GM12878 (cell line): ENCODE data around the gene SAMD4A. TPM values are rescaled to one million over a fixed set of nuclear protein-coding genes. Genes with fewer than 3 reads are reported as not detected.
A peak's percentile ranks its signal among the peaks of the same experiment; 100 is the strongest.

Experiments used
- ATF7 ChIP-seq: fragments of 450-650 bp; IDR thresholded peaks from 2 replicates; pipeline ENCODE4 v1.6.1; 2016; ENCODE audit warnings: low read depth, mild to moderate bottlenecking
- BRCA1 ChIP-seq: IDR thresholded peaks from 2 replicates; pipeline ENCODE4 v1.6.1; 2011; ENCODE audit warnings: low read depth, low read length, improper control_type of control experiment
- CREB1 ChIP-seq: IDR thresholded peaks from 2 replicates; pipeline ENCODE4 v1.6.1; 2012; ENCODE audit warnings: low read depth, mild to moderate bottlenecking, inconsistent platforms
- EED ChIP-seq: sonication (generic); IDR thresholded peaks from 2 replicates; pipeline ENCODE4 v1.6.1; 2016; ENCODE audit warnings: antibody characterized with exemption, low read depth
- EGR1 ChIP-seq, 2 experiments: IDR thresholded peaks; 1 replicate in 1 of 2; 2 replicates in 1 of 2; pipeline ENCODE4 v1.6.1; 2011 to 2012; ENCODE audit warnings: low read depth in 2 of 2, low read length in 2 of 2, borderline replicate concordance in 1 of 2, mild to moderate bottlenecking in 1 of 2, moderate library complexity in 1 of 2
- ETV6 ChIP-seq, 2 experiments: fragments of 450-650 bp in 1 of 2; IDR thresholded peaks in 1 of 2; conservative IDR thresholded peaks in 1 of 2; 2 replicates each; pipeline ENCODE4 v1.6.1; 2014; ENCODE audit warnings: antibody characterized with exemption in 1 of 2, borderline replicate concordance in 1 of 2, low read depth in 1 of 2, mild to moderate bottlenecking in 1 of 2, moderate library complexity in 1 of 2
- IKZF1 ChIP-seq: fragments of 450-650 bp; conservative IDR thresholded peaks from 2 replicates; pipeline ENCODE4 v1.6.1; 2017; ENCODE audit warnings: antibody characterized with exemption, mild to moderate bottlenecking
- LARP7 ChIP-seq: fragments of 450-650 bp; IDR thresholded peaks from 2 replicates; pipeline ENCODE4 v1.6.1; 2017; ENCODE audit warnings: mild to moderate bottlenecking
- MAX ChIP-seq: IDR thresholded peaks from 2 replicates; pipeline ENCODE4 v1.6.1; 2012; ENCODE audit warnings: low read depth, low read length, improper control_type of control experiment
- MEF2A ChIP-seq: IDR thresholded peaks from 2 replicates; pipeline ENCODE4 v1.6.1; 2011; ENCODE audit warnings: low read depth, mild to moderate bottlenecking, low read length, moderate library complexity; ENCODE audit not compliant: insufficient read depth
- MLLT1 ChIP-seq: fragments of 450-650 bp; IDR thresholded peaks from 2 replicates; pipeline ENCODE4 v1.6.1; 2016; ENCODE audit warnings: mild to moderate bottlenecking
- POLR2AphosphoS2 ChIP-seq: IDR thresholded peaks from 2 replicates; pipeline ENCODE4 v1.6.1; 2011; ENCODE audit warnings: low read depth, mild to moderate bottlenecking, low read length, improper control_type of control experiment, moderate library complexity
- POU2F2 ChIP-seq: IDR thresholded peaks from 3 replicates; pipeline ENCODE4 v1.6.1; 2011; ENCODE audit warnings: low read depth, mild to moderate bottlenecking, low read length, borderline replicate concordance
- RFX5 ChIP-seq: IDR thresholded peaks from 2 replicates; pipeline ENCODE4 v1.6.1; 2011; ENCODE audit warnings: low read depth, low read length, improper control_type of control experiment
- SP1 ChIP-seq: IDR thresholded peaks from one replicate; pipeline ENCODE4 v1.6.1; 2011; ENCODE audit warnings: low read depth, low read length
- SRF ChIP-seq, 2 experiments: IDR thresholded peaks; 2 replicates each; pipeline ENCODE4 v1.6.1; 2011; ENCODE audit warnings: low read depth in 2 of 2, low read length in 2 of 2, mild to moderate bottlenecking in 1 of 2, moderate library complexity in 1 of 2
- STAT3 ChIP-seq: IDR thresholded peaks from 2 replicates; pipeline ENCODE4 v1.6.1; 2011; ENCODE audit warnings: low read depth, low read length, improper control_type of control experiment
- TBL1XR1 ChIP-seq: IDR thresholded peaks from 2 replicates; pipeline ENCODE4 v1.6.1; 2012; ENCODE audit warnings: low read depth, low read length, improper control_type of control experiment
- WRNIP1 ChIP-seq: IDR thresholded peaks from 2 replicates; pipeline ENCODE4 v1.6.1; 2011; ENCODE audit warnings: low read depth, low read length, improper control_type of control experiment, borderline replicate concordance
- YY1 ChIP-seq: IDR thresholded peaks from 2 replicates; pipeline ENCODE4 v1.6.1; 2011; ENCODE audit warnings: low read depth, mild to moderate bottlenecking, low read length
- ZBED1 ChIP-seq: IDR thresholded peaks from 2 replicates; pipeline ENCODE4 v1.6.1; 2016; ENCODE audit warnings: borderline replicate concordance
- ZBTB4 ChIP-seq: fragments of 450-650 bp; formaldehyde crosslinking; IDR thresholded peaks from 2 replicates; pipeline ENCODE4 v1.4.0; 2022; ENCODE audit warnings: mild to moderate bottlenecking, moderate library complexity
- ZNF207 ChIP-seq: fragments of 450-650 bp; IDR thresholded peaks from 2 replicates; pipeline ENCODE4 v1.6.1; 2014; ENCODE audit warnings: antibody characterized with exemption, mild to moderate bottlenecking, borderline replicate concordance
- ZNF217 ChIP-seq: fragments of 450-650 bp; IDR thresholded peaks from 2 replicates; pipeline ENCODE4 v1.6.1; 2017; ENCODE audit warnings: antibody characterized with exemption, mild to moderate bottlenecking
- ZNF384 ChIP-seq: IDR thresholded peaks from 2 replicates; pipeline ENCODE4 v1.6.1; 2012; ENCODE audit warnings: low read depth, mild to moderate bottlenecking, low read length, improper control_type of control experiment, borderline replicate concordance
- polyA plus RNA-seq, 11 experiments: library from polyadenylated mRNA; depleted of rRNA in 4 of 11; unstranded in 6 of 11; stranded (reverse) in 5 of 11; fragments of >200 nt; fragmentation: Nextera tagmentation in 4 of 11; fragmentation: Illumina TruSeq in 1 of 11; extraction: Ambion mirVana in 4 of 11; extraction: Trizol in 1 of 11; gene quantifications; 1 replicate in 1 of 11; 2 replicates in 10 of 11; pipeline versions ENCODE4 v1.2.1 to v1.2.3, GENCODE V29; 2011 to 2016; ENCODE audit warnings: inconsistent platforms in 2 of 11, missing spikeins in 2 of 11, low read depth in 1 of 11
- total RNA-seq, 4 experiments: library from RNA; depleted of rRNA in 3 of 4; stranded (reverse); fragments of >200 nt in 3 of 4; fragmentation: Illumina TruSeq in 1 of 4; extraction: Trizol in 1 of 4; gene quantifications; 2 replicates each; pipeline versions ENCODE4 v1.2.1 to v1.2.3, GENCODE V29; 2013 to 2021
- TF ChIP-seq, protein P1 (sequence below): IDR thresholded peaks from 2 replicates; pipeline ENCODE4 v1.6.1; 2012; ENCODE audit warnings: low read depth, low read length, improper control_type of control experiment

The SAMD4A gene
- total and polyA plus RNA-seq, 10 of the 15 experiments (the other 5 are each of a cell fraction or from before 2014, with no cell fraction given), result 0.05 to 0.56 (median 0.31) TPM

GRCh38 chr14:54622192-54622958, 55.4 kb downstream of the SAMD4A start (continued):
- TF ChIP-seq ZBTB4 (no peak), STAT3 (no peak), WRNIP1 (no peak), SP1 (peak; percentile 60), MLLT1 (no peak), ZBED1 (peak; percentile 58; the same call in 1 of the 2 replicates), MEF2A (no peak), ZNF207 (no peak), POU2F2 (peak; percentile 59; the same call in 1 of the 3 replicates), POLR2AphosphoS2 (no peak), TBL1XR1 (peak; percentile 82; the same call in 1 of the 2 replicates), SRF (IDR thresholded peaks at IDR 0.05; ENCODE audit: low read depth in 2 of 2, low read length in 2 of 2) (0 out of 4 replicates have a peak, but pooled peaks of 1 of the 2 experiments have one; percentile 10), ATF7 (peak; percentile 76), ETV6 (conservative IDR thresholded peaks at IDR 0.05 in 1 of 2, IDR thresholded peaks at IDR 0.05 in 1 of 2; ENCODE audit: borderline replicate concordance in 1 of 2, low read depth in 1 of 2) (peak in 1 of 2 experiments; percentile 62; a peak in 1 of 4 replicates), BRCA1 (no peak), RFX5 (no peak), CREB1 (peak; percentile 60; the same call in 1 of the 2 replicates), MAX (no peak), IKZF1 (peak; percentile 96), YY1 (no peak), EGR1 (IDR thresholded peaks at IDR 0.05; ENCODE audit: borderline replicate concordance in 1 of 2, low read depth in 2 of 2, low read length in 2 of 2) (peak in 1 of 2 experiments; percentile 85; a peak in 2 of 3 replicates), EED (peak; percentile 95), ZNF384 (no peak), ZNF217 (no peak; the same call in 1 of the 2 replicates), LARP7 (no peak)
- TF ChIP-seq, protein P1, sequence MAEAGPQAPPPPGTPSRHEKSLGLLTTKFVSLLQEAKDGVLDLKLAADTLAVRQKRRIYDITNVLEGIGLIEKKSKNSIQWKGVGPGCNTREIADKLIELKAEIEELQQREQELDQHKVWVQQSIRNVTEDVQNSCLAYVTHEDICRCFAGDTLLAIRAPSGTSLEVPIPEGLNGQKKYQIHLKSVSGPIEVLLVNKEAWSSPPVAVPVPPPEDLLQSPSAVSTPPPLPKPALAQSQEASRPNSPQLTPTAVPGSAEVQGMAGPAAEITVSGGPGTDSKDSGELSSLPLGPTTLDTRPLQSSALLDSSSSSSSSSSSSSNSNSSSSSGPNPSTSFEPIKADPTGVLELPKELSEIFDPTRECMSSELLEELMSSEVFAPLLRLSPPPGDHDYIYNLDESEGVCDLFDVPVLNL, result no peak
